ENCODE results near the gene GAGE12C. TPM values are rescaled to one million over a fixed set of nuclear protein-coding genes. Genes with fewer than 3 reads are reported as not detected.
"Not testable (repeated sequence)": the region's sequence is repeated elsewhere in the genome, so short reads cannot be mapped to it uniquely, and the experiment has no call there.

GAGE12C gene, protein sequence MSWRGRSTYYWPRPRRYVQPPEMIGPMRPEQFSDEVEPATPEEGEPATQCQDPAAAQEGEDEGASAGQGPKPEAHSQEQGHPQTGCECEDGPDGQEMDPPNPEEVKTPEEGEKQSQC
- total RNA-seq (2012; rRNA removed): not detected in 2 replicates
- polyA plus RNA-seq (2012; rRNA removed): not detected in 2 replicates
- polyA plus RNA-seq (2012; cell fraction: cytosol; rRNA removed): not detected in 2 replicates
- polyA plus RNA-seq (2012; cell fraction: nucleus; rRNA removed; ENCODE audit: low replicate concordance): not detected in 2 replicates
- Bru-seq, nascent RNA: not detected
- not detected for BruChase-seq, experiment 1, labeled RNA remaining after a 6-hour chase
- BruChase-seq, experiment 2, labeled RNA remaining after a 2-hour chase: not detected
- long read RNA-seq: 0 reads

DNA sequence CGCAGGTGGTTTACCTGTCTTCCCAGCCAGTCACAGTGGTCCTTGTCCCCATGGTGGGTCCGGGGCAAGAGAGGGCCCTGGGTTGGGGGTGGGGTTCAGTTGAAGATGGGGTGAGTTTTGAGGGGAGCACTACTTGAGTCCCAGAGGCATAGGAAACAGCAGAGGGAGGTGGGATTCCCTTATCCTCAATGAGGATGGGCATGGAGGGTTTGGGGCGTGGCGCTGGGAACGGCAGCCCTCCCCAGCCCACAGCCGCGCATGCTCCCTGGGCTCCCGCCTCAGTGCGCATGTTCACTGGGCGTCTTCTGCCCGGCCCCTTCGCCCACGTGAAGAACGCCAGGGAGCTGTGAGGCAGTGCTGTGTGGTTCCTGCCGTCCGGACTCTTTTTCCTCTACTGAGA, at the start of gene GAGE12C:
TSS of gene GAGE12C (plus strand) at position 301 of the 400 bp plus-strand sequence. CDS start 1,155 bp downstream, outside the sequence.
- H3K4ac ChIP-seq (ENCODE audit: low read depth, low read length); H2AFZ ChIP-seq (replicated peaks; ENCODE audit: low read length, poor library complexity); BruUV-seq (replicated peaks); H3K4me2 ChIP-seq (ENCODE audit: low read depth, low read length); DNase-seq; H2BK15ac ChIP-seq (ENCODE audit: low read depth, low read length); POLR2A ChIA-PET (ENCODE audit: unreplicated experiment); in situ Hi-C loops (cut with MboI; ENCODE audit: low sequenced_read_pairs); H3K9me3 ChIP-seq (ENCODE audit: control insufficient read depth, insufficient read depth, low read length); H2BK5ac ChIP-seq (ENCODE audit: low read depth, low read length, poor library complexity, severe bottlenecking); H3K4me3 ChIP-seq (ENCODE audit: insufficient read depth, low read depth, low read length); H2BK120ac ChIP-seq (ENCODE audit: low read depth, low read length); H3K4me1 ChIP-seq (ENCODE audit: control insufficient read depth, insufficient read depth, low read length); H3K14ac ChIP-seq (replicated peaks; ENCODE audit: low read depth, low read length); intact Hi-C loops (cut with micrococcal nuclease); H2BK20ac ChIP-seq (ENCODE audit: low read depth, low read length); H2AK9ac ChIP-seq (replicated peaks; ENCODE audit: low read depth, low read length, poor library complexity); H3K23ac ChIP-seq (ENCODE audit: low read depth, low read length); H3K79me1 ChIP-seq (ENCODE audit: low read depth in 1 of 2, low read length in 2 of 2); H3K27ac ChIP-seq (ENCODE audit: insufficient read depth, low read length); H2AK5ac ChIP-seq (ENCODE audit: low read depth, low read length); H3K27me3 ChIP-seq (ENCODE audit: control insufficient read depth, insufficient read depth, low read length); CTCF ChIA-PET; H3K9ac ChIP-seq (ENCODE audit: low read depth, low read length); H3K56ac ChIP-seq (ENCODE audit: extremely low read depth, insufficient read depth, low read length); H3K18ac ChIP-seq (ENCODE audit: low read depth, low read length); H3K9me1 ChIP-seq (ENCODE audit: insufficient read depth, low read length); H4K91ac ChIP-seq (ENCODE audit: insufficient read depth, low read depth, low read length); H4K20me1 ChIP-seq (ENCODE audit: insufficient read depth, low read length); dilution Hi-C loops (cut with HindIII; ENCODE audit: low sequenced_read_pairs, unreplicated experiment); H3K36me3 ChIP-seq (ENCODE audit: control insufficient read depth, insufficient read depth, low read length); H4K8ac ChIP-seq (ENCODE audit: low read depth in 2 of 2, low read length in 2 of 2); H4K5ac ChIP-seq (ENCODE audit: low read depth, low read length); ATAC-seq (ENCODE audit: low read depth): not testable (repeated sequence)
- WGBS, 2 experiments (ENCODE audit: extremely low coverage in 2 of 2, insufficient read length in 1 of 2): no CpG with 5 or more reads among the region's 16 CpGs

DNA sequence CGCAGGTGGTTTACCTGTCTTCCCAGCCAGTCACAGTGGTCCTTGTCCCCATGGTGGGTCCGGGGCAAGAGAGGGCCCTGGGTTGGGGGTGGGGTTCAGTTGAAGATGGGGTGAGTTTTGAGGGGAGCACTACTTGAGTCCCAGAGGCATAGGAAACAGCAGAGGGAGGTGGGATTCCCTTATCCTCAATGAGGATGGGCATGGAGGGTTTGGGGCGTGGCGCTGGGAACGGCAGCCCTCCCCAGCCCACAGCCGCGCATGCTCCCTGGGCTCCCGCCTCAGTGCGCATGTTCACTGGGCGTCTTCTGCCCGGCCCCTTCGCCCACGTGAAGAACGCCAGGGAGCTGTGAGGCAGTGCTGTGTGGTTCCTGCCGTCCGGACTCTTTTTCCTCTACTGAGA, 9.5 kb downstream of the GAGE12C start, which contains the start of gene GAGE12D:
TSS of gene GAGE12D (plus strand) at position 301 of the 400 bp plus-strand sequence. CDS start 1,155 bp downstream, outside the sequence.
- H3K27me3 ChIP-seq (ENCODE audit: control insufficient read depth, insufficient read depth, low read length); intact Hi-C loops (cut with micrococcal nuclease); H4K5ac ChIP-seq (ENCODE audit: low read depth, low read length); H3K9me3 ChIP-seq (ENCODE audit: control insufficient read depth, insufficient read depth, low read length); POLR2A ChIA-PET (ENCODE audit: unreplicated experiment); H3K9ac ChIP-seq (ENCODE audit: low read depth, low read length); H3K9me1 ChIP-seq (ENCODE audit: insufficient read depth, low read length); H3K23ac ChIP-seq (ENCODE audit: low read depth, low read length); H3K4me1 ChIP-seq (ENCODE audit: control insufficient read depth, insufficient read depth, low read length); H2BK120ac ChIP-seq (ENCODE audit: low read depth, low read length); BruUV-seq (replicated peaks); H2AK9ac ChIP-seq (replicated peaks; ENCODE audit: low read depth, low read length, poor library complexity); H2BK20ac ChIP-seq (ENCODE audit: low read depth, low read length); in situ Hi-C loops (cut with MboI; ENCODE audit: low sequenced_read_pairs); H3K18ac ChIP-seq (ENCODE audit: low read depth, low read length); H3K27ac ChIP-seq (ENCODE audit: insufficient read depth, low read length); DNase-seq; H2AK5ac ChIP-seq (ENCODE audit: low read depth, low read length); H3K14ac ChIP-seq (replicated peaks; ENCODE audit: low read depth, low read length); CTCF ChIA-PET; H3K4me3 ChIP-seq (ENCODE audit: insufficient read depth, low read depth, low read length); H3K56ac ChIP-seq (ENCODE audit: extremely low read depth, insufficient read depth, low read length); H4K20me1 ChIP-seq (ENCODE audit: insufficient read depth, low read length); ATAC-seq (ENCODE audit: low read depth); H3K4ac ChIP-seq (ENCODE audit: low read depth, low read length); H4K8ac ChIP-seq (ENCODE audit: low read depth in 2 of 2, low read length in 2 of 2); H4K91ac ChIP-seq (ENCODE audit: insufficient read depth, low read depth, low read length); H3K36me3 ChIP-seq (ENCODE audit: control insufficient read depth, insufficient read depth, low read length); H3K79me1 ChIP-seq (ENCODE audit: low read depth in 1 of 2, low read length in 2 of 2); H2BK5ac ChIP-seq (ENCODE audit: low read depth, low read length, poor library complexity, severe bottlenecking); H2AFZ ChIP-seq (replicated peaks; ENCODE audit: low read length, poor library complexity); dilution Hi-C loops (cut with HindIII; ENCODE audit: low sequenced_read_pairs, unreplicated experiment); H2BK15ac ChIP-seq (ENCODE audit: low read depth, low read length); H3K4me2 ChIP-seq (ENCODE audit: low read depth, low read length): not testable (repeated sequence)
- no CpG with 5 or more reads among the region's 16 CpGs for WGBS, 2 experiments (ENCODE audit: extremely low coverage in 2 of 2, insufficient read length in 1 of 2)
